K562 (cell line): Measurements from ENCODE around the gene SEBOX. TPM values are rescaled to one million over a fixed set of nuclear protein-coding genes. Genes with fewer than 3 reads are reported as not detected.

ENCODE experiments used
- CEBPZ ChIP-seq: fragments of 150-350 bp; IDR thresholded peaks from 2 replicates; pipeline ENCODE4 v1.6.1; 2014; ENCODE audit warnings: low read depth, mild to moderate bottlenecking, low read length, borderline replicate concordance
- CHD1 ChIP-seq: fragments of 200-600 bp; sonication (generic); IDR thresholded peaks from one replicate; pipeline ENCODE4 v1.6.1; 2012; ENCODE audit warnings: mild to moderate bottlenecking, moderate library complexity, low read length, inconsistent platforms
- CREB1 ChIP-seq, 2 experiments: sonication (generic) in 1 of 2; formaldehyde crosslinking in 1 of 2; IDR thresholded peaks; 2 replicates each; pipeline versions ENCODE4 v1.6.1 to v1.8.0; 2012 to 2022; ENCODE audit warnings: inconsistent platforms in 1 of 2, mild to moderate bottlenecking in 1 of 2, missing genetic modification reagents in 1 of 2, moderate library complexity in 1 of 2
- GTF2F1 ChIP-seq: IDR thresholded peaks from 2 replicates; pipeline ENCODE4 v1.6.1; 2011; ENCODE audit warnings: low read depth, low read length, improper control_type of control experiment
- HOXB6 ChIP-seq: fragments of 250-450 bp; sonication (Bioruptor Pico); IDR thresholded peaks from 2 replicates; pipeline ENCODE4 v1.5.1; 2022; ENCODE audit warnings: mild to moderate bottlenecking, borderline replicate concordance
- HSF4 ChIP-seq: fragments of 250-450 bp; sonication (Bioruptor Pico); IDR thresholded peaks from 2 replicates; pipeline ENCODE4 v2.1.2; 2022; ENCODE audit warnings: mild to moderate bottlenecking, moderate library complexity, borderline replicate concordance
- MAFF ChIP-seq: IDR thresholded peaks from 2 replicates; pipeline ENCODE4 v1.6.1; 2012; ENCODE audit warnings: low read length, improper control_type of control experiment
- MECOM ChIP-seq: fragments of 250-450 bp; sonication (Bioruptor Pico); IDR thresholded peaks from 2 replicates; pipeline ENCODE4 v1.8.0; 2022; ENCODE audit warnings: inconsistent platforms
- NFATC3 ChIP-seq: fragments of 450-650 bp; IDR thresholded peaks from 2 replicates; pipeline ENCODE4 v1.6.1; 2017; ENCODE audit warnings: mild to moderate bottlenecking
- RBM15 ChIP-seq: fragments of 200-400 bp; formaldehyde crosslinking; IDR thresholded peaks from 2 replicates; pipeline ENCODE4 v1.6.1; 2018; ENCODE audit warnings: mild to moderate bottlenecking, low read length, moderate library complexity; ENCODE audit not compliant: insufficient read depth
- SNIP1 ChIP-seq: fragments of 450-650 bp; IDR thresholded peaks from 2 replicates; pipeline ENCODE4 v1.7.1; 2017; ENCODE audit warnings: low read depth, mild to moderate bottlenecking
- STAT5B ChIP-seq: fragments of 250-450 bp; sonication (Bioruptor Pico); IDR thresholded peaks from 2 replicates; pipeline ENCODE4 v1.8.0; 2021; ENCODE audit warnings: mild to moderate bottlenecking, inconsistent platforms
- TCF15 ChIP-seq: fragments of 250-450 bp; sonication (Bioruptor Pico); IDR thresholded peaks from 2 replicates; pipeline ENCODE4 v1.8.0; 2022; ENCODE audit warnings: moderate library complexity, mild to moderate bottlenecking, inconsistent platforms
- TCF3 ChIP-seq: sonication (generic); formaldehyde crosslinking; IDR thresholded peaks from 2 replicates; pipeline ENCODE4 v1.4.0; 2020; ENCODE audit warnings: mild to moderate bottlenecking, missing genetic modification reagents
- USF1 ChIP-seq: sonication (generic); formaldehyde crosslinking; IDR thresholded peaks from 2 replicates; pipeline ENCODE4 v1.9.0; 2022; ENCODE audit warnings: mild to moderate bottlenecking, missing genetic modification reagents
- ZC3H8 ChIP-seq: fragments of 450-650 bp; IDR thresholded peaks from 2 replicates; pipeline ENCODE4 v1.6.1; 2017
- ZMIZ1 ChIP-seq, 2 experiments: fragments of 150-350 bp in 1 of 2; IDR thresholded peaks; 2 replicates each; pipeline ENCODE4 v1.6.1; 2012 to 2016; ENCODE audit warnings: low read depth in 2 of 2, low read length in 2 of 2, mild to moderate bottlenecking in 1 of 2, moderate library complexity in 1 of 2
- ZNF175 ChIP-seq: fragments of 200-800 bp; sonication (Bioruptor generic); IDR thresholded peaks from 2 replicates; pipeline ENCODE4 v1.6.1; 2016; ENCODE audit warnings: low read depth, mild to moderate bottlenecking, missing genetic modification characterization, missing compliant biosample characterization
- ZNF79 ChIP-seq: fragments of 250-450 bp; sonication (Bioruptor Pico); IDR thresholded peaks from 2 replicates; pipeline ENCODE4 v1.4.0; 2020; ENCODE audit warnings: low read depth, mild to moderate bottlenecking, moderate library complexity
- polyA plus RNA-seq, 8 experiments: library from polyadenylated mRNA; depleted of rRNA in 4 of 8; stranded (reverse) in 5 of 8; unstranded in 3 of 8; fragments of >200 nt; fragmentation: Nextera tagmentation in 2 of 8; fragmentation: Illumina TruSeq in 1 of 8; extraction: Ambion mirVana in 2 of 8; extraction: Trizol in 1 of 8; gene quantifications; 2 replicates each; pipeline versions ENCODE4 v1.2.1 to v1.2.3, GENCODE V29; 2011 to 2014; ENCODE audit warnings: inconsistent platforms in 1 of 8, missing spikeins in 1 of 8
- total RNA-seq, 7 experiments: library from RNA; depleted of rRNA in 6 of 7; stranded (reverse); fragments of >200 nt in 6 of 7; fragmentation: Illumina TruSeq in 2 of 7; extraction: Trizol in 2 of 7; gene quantifications; 2 replicates each; pipeline versions ENCODE4 v1.2.1 to v1.2.3, GENCODE V29; 2011 to 2021; ENCODE audit warnings: low replicate concordance in 1 of 7

Gene SEBOX
- total and polyA plus RNA-seq, 9 of the 15 experiments (the other 6 are each of a cell fraction or from before 2014, with no cell fraction given): not detected

- no peak for TF ChIP-seq ZMIZ1 (IDR thresholded peaks at IDR 0.05; ENCODE audit: low read depth in 2 of 2, low read length in 2 of 2)
- TF ChIP-seq CREB1 (IDR thresholded peaks at IDR 0.05): peak; percentile 88
- TF ChIP-seq CREB1 (CRISPR knock-in tag; IDR thresholded peaks at IDR 0.05): peak; percentile 83
- TF ChIP-seq STAT5B (CRISPR knock-in tag): no peak
- TF ChIP-seq ZNF79 (CRISPR knock-in tag): no peak
- TF ChIP-seq ZC3H8: no peak
- TF ChIP-seq RBM15: no peak
- no peak for TF ChIP-seq MECOM
- TF ChIP-seq HOXB6 (CRISPR knock-in tag): no peak
- TF ChIP-seq TCF15 (CRISPR knock-in tag): no peak
- TF ChIP-seq SNIP1: peak; percentile 81
- no peak; the same call in none of the 2 replicates for TF ChIP-seq USF1
- TF ChIP-seq CHD1: peak; percentile 49
- TF ChIP-seq TCF3 (CRISPR knock-in tag): no peak
- no peak for TF ChIP-seq CEBPZ
- TF ChIP-seq ZNF175: no peak
- peak; percentile 96 for TF ChIP-seq NFATC3
- TF ChIP-seq MAFF: no peak
- 0 out of 2 replicates have a peak, but pooled peaks have one; percentile 18 for TF ChIP-seq GTF2F1
- TF ChIP-seq HSF4 (CRISPR knock-in tag): no peak
Measured at GRCh38 chr17:28318759-28319597, 46.0 kb downstream of the SEBOX start, which contains the start of gene TMEM97 (continued).
